BE2C (cell line): ENCODE results near the gene PPFIA1.

Experiments used
- DNase-seq: peaks from one replicate; pipeline ENCODE4 v3.0.0-alpha.2; 2020
- H3K27me3 ChIP-seq: fragments of 250-450 bp; sonication (Bioruptor Pico); 2 replicates; pipeline ENCODE4 v1.5.1; 2020; ENCODE audit warnings: mild to moderate bottlenecking
- H3K36me3 ChIP-seq: fragments of 250-450 bp; sonication (Bioruptor Pico); 2 replicates; pipeline ENCODE4 v1.5.1; 2020; ENCODE audit warnings: mild to moderate bottlenecking
- H3K4me1 ChIP-seq: fragments of 250-450 bp; sonication (Bioruptor Pico); 2 replicates; pipeline ENCODE4 v1.5.1; 2020
- H3K4me3 ChIP-seq: 2 replicates; pipeline ENCODE4 v1.5.1; 2011; ENCODE audit warnings: low read depth, low read length
- H3K9me3 ChIP-seq: fragments of 250-450 bp; sonication (Bioruptor Pico); 2 replicates; pipeline ENCODE4 v1.5.1; 2020
- CTCF ChIP-seq: IDR thresholded peaks from 2 replicates; pipeline ENCODE4 v1.5.1; 2012; ENCODE audit warnings: mild to moderate bottlenecking, low read depth, low read length

PPFIA1 gene

GRCh38 chr11:70414341-70415100 is 144.0 kb downstream of the PPFIA1 start:
- Histone ChIP-seq H3K9me3 (no peaks in the 10 kb centered on the region), H3K4me1 (no peaks in the 10 kb centered on the region), H3K27me3 (no peaks in the 10 kb centered on the region), H3K36me3 (peaks cover 84% of the 10 kb centered on the region), H3K4me3 (no peak overlapping the region)
- DNase-seq, result no peak
- TF ChIP-seq CTCF, result no peak

GRCh38 chr11:70415191-70415590 is 144.7 kb downstream of the PPFIA1 start:
- H3K27me3 ChIP-seq, result no peaks in the 10 kb centered on the region
- H3K4me1 ChIP-seq, result no peaks in the 10 kb centered on the region
- TF ChIP-seq CTCF, result peak; percentile 41
- DNase-seq, result no peak
- no peaks in the 10 kb centered on the region for H3K9me3 ChIP-seq
- H3K4me3 ChIP-seq, result no peak overlapping the region
- H3K36me3 ChIP-seq, result peaks cover 85% of the 10 kb centered on the region

- Histone ChIP-seq H3K27me3 (no peaks in the 10 kb centered on the region), H3K4me3 (no peak overlapping the region), H3K4me1 (no peaks in the 10 kb centered on the region), H3K36me3 (peaks cover 85% of the 10 kb centered on the region), H3K9me3 (no peaks in the 10 kb centered on the region)
- no peak for DNase-seq
- TF ChIP-seq CTCF, result no peak
Observed at GRCh38 chr11:70415642-70416395, 145.3 kb downstream of the PPFIA1 start.

- Histone ChIP-seq H3K36me3 (peaks cover 87% of the 10 kb centered on the region), H3K9me3 (no peaks in the 10 kb centered on the region), H3K4me3 (no peak overlapping the region), H3K27me3 (no peaks in the 10 kb centered on the region), H3K4me1 (no peaks in the 10 kb centered on the region)
- no peak for DNase-seq
- TF ChIP-seq CTCF, result no peak
Observed at GRCh38 chr11:70416881-70417280, 146.4 kb downstream of the PPFIA1 start.

- Histone ChIP-seq H3K9me3 (no peaks in the 10 kb centered on the region), H3K4me1 (no peaks in the 10 kb centered on the region), H3K36me3 (peaks cover 85% of the 10 kb centered on the region), H3K4me3 (no peak overlapping the region), H3K27me3 (no peaks in the 10 kb centered on the region)
- DNase-seq, result no peak
- no peak for TF ChIP-seq CTCF
Observed at GRCh38 chr11:70418130-70418529, 147.6 kb downstream of the PPFIA1 start.
